Gastrocnemius medialis (tissue), 4 donors: ENCODE measurements around the gene CRYBG3. TPM values are rescaled to one million over a fixed set of nuclear protein-coding genes. Genes with fewer than 3 reads are reported as not detected.

Source experiments
- ATAC-seq, 2 donors: fragments of 150-250 bp; one replicate each; pipeline ENCODE4 v1.9.1; 2016
- DNase-seq, 2 donors: peaks; one replicate each; pipeline ENCODE4 v3.0.0-alpha.2; 2019
- H3K27ac ChIP-seq, 4 donors: fragments of 200-600 bp; sonication (generic); 1 replicate in 1 of 4; 2 replicates in 3 of 4; pipeline ENCODE4 v1.5.1; 2016 to 2018; ENCODE audit warnings: mild to moderate bottlenecking in 2 of 4, moderate library complexity in 1 of 4
- H3K27me3 ChIP-seq, 3 donors: fragments of 200-600 bp; sonication (generic) in 2 of 3; 1 replicate in 1 of 3; 2 replicates in 2 of 3; pipeline versions ENCODE4 v1.5.1 to v1.6.0; 2016 to 2019; ENCODE audit warnings: mild to moderate bottlenecking in 1 of 3, moderate library complexity in 1 of 3
- H3K36me3 ChIP-seq, 2 donors: fragments of 200-600 bp; sonication (generic) in 1 of 2; one replicate each; pipeline ENCODE4 v1.5.1; 2017 to 2018
- H3K4me1 ChIP-seq, 2 donors: fragments of 200-600 bp; sonication (generic) in 1 of 2; one replicate each; pipeline ENCODE4 v1.5.1; 2016 to 2017; ENCODE audit warnings: mild to moderate bottlenecking in 2 of 2
- H3K4me3 ChIP-seq, 4 donors: fragments of 200-600 bp; sonication (generic) in 3 of 4; 1 replicate in 1 of 4; 2 replicates in 3 of 4; pipeline ENCODE4 v1.5.1; 2016 to 2019; ENCODE audit warnings: mild to moderate bottlenecking in 2 of 4
- H3K9me3 ChIP-seq, 3 donors: fragments of 200-600 bp; sonication (generic) in 2 of 3; 1 replicate in 1 of 3; 2 replicates in 2 of 3; pipeline ENCODE4 v1.5.1; 2016 to 2019
- CTCF ChIP-seq, 5 experiments: fragments of 450-650 bp in 3 of 5; fragments of 200-600 bp in 2 of 5; sonication (generic) in 2 of 5; IDR thresholded peaks in 4 of 5; conservative IDR thresholded peaks in 1 of 5; 1 replicate in 4 of 5; 2 replicates in 1 of 5; pipeline ENCODE4 v1.5.1; 2016 to 2019; ENCODE audit warnings: antibody characterized with exemption in 5 of 5, mild to moderate bottlenecking in 3 of 5, moderate library complexity in 3 of 5
- POLR2A ChIP-seq, 2 donors: fragments of 450-650 bp; IDR thresholded peaks; one replicate each; pipeline ENCODE4 v1.6.1; 2017; ENCODE audit warnings: antibody characterized with exemption in 2 of 2, mild to moderate bottlenecking in 2 of 2, moderate library complexity in 2 of 2
- in situ Hi-C, 4 donors: fragments of 200-750 bp; cut with MboI; loops; one replicate each; pipeline versions ENCODE4 v1.15.0 to v1.8.0; 2017; ENCODE audit warnings: low sequenced_read_pairs in 4 of 4
- intact Hi-C: fragments of 100-400 bp; cut with DNase I; formaldehyde crosslinking; loops from one replicate; pipeline ENCODE4 v1.15.1; 2023; ENCODE audit warnings: low total_unique reads
- total RNA-seq, 4 donors: library from RNA; depleted of rRNA; stranded (reverse); fragments of >200 nt; gene quantifications; one replicate each; pipeline versions ENCODE4 v1.1.0 to v1.2.3, GENCODE V29; 2016

The CRYBG3 gene
- total RNA-seq, 4 donors from 2014 or later = 23.0 to 47.3 (median 24.8) TPM

GRCh38 chr3:97934980-97935695 is 113.3 kb downstream of the CRYBG3 start:
- TF ChIP-seq POLR2A (IDR thresholded peaks at IDR 0.05) (no peak), CTCF (IDR thresholded peaks at IDR 0.05 in 4 of 5, conservative IDR thresholded peaks at IDR 0.05 in 1 of 5) (no peak)
- DNase-seq = no peak
- Histone ChIP-seq H3K36me3 (peaks cover 0 to 67% of the 10 kb centered on the region in 2 donors), H3K4me3 (no peak overlapping the region), H3K9me3 (no peaks in the 10 kb centered on the region), H3K27me3 (no peaks in the 10 kb centered on the region), H3K27ac (no peak overlapping the region), H3K4me1 (peaks cover 0 to 7% of the 10 kb centered on the region in 2 donors)
- in situ Hi-C loops (no loop called here), intact Hi-C loops (no loop called here)
- ATAC-seq = no peak

GRCh38 chr3:97935842-97936241 is 114.0 kb downstream of the CRYBG3 start:
- intact Hi-C loops (no loop called here), in situ Hi-C loops (no loop called here)
- Histone ChIP-seq H3K36me3 (peaks cover 0 to 66% of the 10 kb centered on the region in 2 donors), H3K27me3 (no peaks in the 10 kb centered on the region), H3K4me1 (peaks cover 0 to 7% of the 10 kb centered on the region in 2 donors), H3K27ac (no peak overlapping the region), H3K9me3 (no peaks in the 10 kb centered on the region), H3K4me3 (no peak overlapping the region)
- no peak for DNase-seq
- TF ChIP-seq POLR2A (IDR thresholded peaks at IDR 0.05) (no peak), CTCF (IDR thresholded peaks at IDR 0.05 in 4 of 5, conservative IDR thresholded peaks at IDR 0.05 in 1 of 5) (no peak)
- ATAC-seq = no peak

GRCh38 chr3:97937205-97937604 is 115.4 kb downstream of the CRYBG3 start:
- in situ Hi-C loops (no loop called here), intact Hi-C loops (no loop called here)
- H3K4me1 ChIP-seq = peaks cover 0 to 7% of the 10 kb centered on the region in 2 donors
- H3K36me3 ChIP-seq = peaks cover 0 to 76% of the 10 kb centered on the region in 2 donors
- no peaks in the 10 kb centered on the region for H3K9me3 ChIP-seq
- no peak overlapping the region for H3K4me3 ChIP-seq
- no peaks in the 10 kb centered on the region for H3K27me3 ChIP-seq
- ATAC-seq (no peak), DNase-seq (no peak)
- H3K27ac ChIP-seq = no peak overlapping the region
- TF ChIP-seq POLR2A (IDR thresholded peaks at IDR 0.05) (no peak), CTCF (IDR thresholded peaks at IDR 0.05 in 4 of 5, conservative IDR thresholded peaks at IDR 0.05 in 1 of 5) (no peak)

GRCh38 chr3:97938444-97938843 is 116.6 kb downstream of the CRYBG3 start:
- no peak for TF ChIP-seq POLR2A (IDR thresholded peaks at IDR 0.05)
- no peak for TF ChIP-seq CTCF (IDR thresholded peaks at IDR 0.05 in 4 of 5, conservative IDR thresholded peaks at IDR 0.05 in 1 of 5)
- ATAC-seq (no peak), DNase-seq (no peak)
- no peak overlapping the region for H3K27ac ChIP-seq
- in situ Hi-C loops = no loop called here
- no peaks in the 10 kb centered on the region for H3K9me3 ChIP-seq
- no peak overlapping the region for H3K4me3 ChIP-seq
- H3K27me3 ChIP-seq = no peaks in the 10 kb centered on the region
- peaks cover 0 to 83% of the 10 kb centered on the region in 2 donors for H3K36me3 ChIP-seq
- intact Hi-C loops = no loop called here
- no peaks in the 10 kb centered on the region for H3K4me1 ChIP-seq
